Keratinocyte (primary cell): Measurements from ENCODE around the gene GNA15. TPM values are rescaled to one million over a fixed set of nuclear protein-coding genes. Genes with fewer than 3 reads are reported as not detected.
"Not testable (repeated sequence)": the region's sequence is repeated elsewhere in the genome, so short reads cannot be mapped to it uniquely, and the experiment has no call there.

ENCODE experiments used
- DNase-seq: peaks from one replicate; pipeline ENCODE4 v3.0.0-alpha.2; 2011; ENCODE audit warnings: low read depth, missing footprints, low spot score
- FAIRE-seq: peaks from 2 replicates; lab custom pipeline; 2011; peaks lifted over from hg19 to GRCh38; lab: Jason Lieb, UNC
- H2AFZ ChIP-seq: 2 replicates; pipeline ENCODE4 v1.6.0; 2012; ENCODE audit warnings: low read length, control low read depth, inconsistent platforms; ENCODE audit not compliant: control insufficient read depth
- H3K27ac ChIP-seq: 2 replicates; pipeline ENCODE4 v1.5.1; 2011; ENCODE audit warnings: low read length; ENCODE audit not compliant: control insufficient read depth, insufficient read depth
- H3K27me3 ChIP-seq: 3 replicates; pipeline ENCODE4 v1.6.0; 2011; ENCODE audit warnings: low read length; ENCODE audit not compliant: control insufficient read depth, insufficient read depth; ENCODE audit errors: extremely low read depth
- H3K36me3 ChIP-seq, 2 experiments: 2 replicates in 1 of 2; 3 replicates in 1 of 2; pipeline ENCODE4 v1.5.1; 2011; ENCODE audit warnings: low read length in 2 of 2, mild to moderate bottlenecking in 1 of 2; ENCODE audit not compliant: control insufficient read depth in 2 of 2, insufficient read depth in 2 of 2; ENCODE audit errors: extremely low read depth in 1 of 2
- H3K4me1 ChIP-seq: 3 replicates; pipeline ENCODE4 v1.5.1; 2011; ENCODE audit warnings: low read length; ENCODE audit not compliant: control insufficient read depth, insufficient read depth; ENCODE audit errors: extremely low read depth
- H3K4me2 ChIP-seq: 3 replicates; pipeline ENCODE4 v1.6.0; 2011; ENCODE audit warnings: low read depth, low read length; ENCODE audit not compliant: control insufficient read depth, insufficient read depth; ENCODE audit errors: extremely low read depth
- H3K4me3 ChIP-seq, 3 experiments: fragments of 200-600 bp in 1 of 3; sonication (generic) in 1 of 3; 2 replicates in 2 of 3; 3 replicates in 1 of 3; pipeline ENCODE4 v1.5.1; 2011 to 2016; ENCODE audit warnings: low read length in 3 of 3, mild to moderate bottlenecking in 3 of 3, control low read depth in 2 of 3, inconsistent platforms in 1 of 3, low read depth in 1 of 3, mixed read lengths in 1 of 3, mixed run types in 1 of 3, moderate library complexity in 1 of 3; ENCODE audit not compliant: control insufficient read depth in 2 of 3, insufficient read depth in 2 of 3; ENCODE audit errors: extremely low read depth in 1 of 3
- H3K79me2 ChIP-seq: 2 replicates; pipeline ENCODE4 v1.6.0; 2012; ENCODE audit warnings: low read length; ENCODE audit not compliant: control insufficient read depth, insufficient read depth
- H3K9ac ChIP-seq: 3 replicates; pipeline ENCODE4 v1.6.0; 2011; ENCODE audit warnings: low read length; ENCODE audit not compliant: control insufficient read depth, insufficient read depth; ENCODE audit errors: extremely low read depth
- H3K9me1 ChIP-seq: 3 replicates; pipeline ENCODE4 v1.6.0; 2011; ENCODE audit warnings: low read length; ENCODE audit not compliant: control insufficient read depth, insufficient read depth; ENCODE audit errors: extremely low read depth
- H3K9me3 ChIP-seq: 2 replicates; pipeline ENCODE4 v1.5.1; 2012; ENCODE audit warnings: low read depth, low read length; ENCODE audit not compliant: control insufficient read depth
- H4K20me1 ChIP-seq: 3 replicates; pipeline ENCODE4 v1.6.0; 2011; ENCODE audit warnings: low read length; ENCODE audit not compliant: control insufficient read depth, insufficient read depth; ENCODE audit errors: extremely low read depth
- EZH2 ChIP-seq: IDR thresholded peaks from one replicate; pipeline ENCODE4 v1.6.1; 2012; ENCODE audit warnings: inconsistent platforms, mild to moderate bottlenecking, low read length, moderate library complexity
- dilution Hi-C: fragments of 300-500 bp; cut with MboI; formaldehyde crosslinking; loops from one replicate; pipeline ENCODE4 v1.7.0; 2020; ENCODE audit warnings: low sequenced_read_pairs; ENCODE audit not compliant: extremely low pct_ligation_motif_present
- polyA minus RNA-seq, 3 experiments: library from RNA; depleted of rRNA, polyadenylated mRNA; stranded (reverse); fragments of >200 nt; gene quantifications; 1 replicate in 1 of 3; 2 replicates in 1 of 3; 3 replicates in 1 of 3; pipeline ENCODE4 v1.2.3, GENCODE V29; 2011
- polyA plus RNA-seq, 5 experiments: library from polyadenylated mRNA; depleted of rRNA in 3 of 5; stranded (reverse) in 3 of 5; stranded (forward) in 1 of 5; unstranded in 1 of 5; fragments of >200 nt; gene quantifications; 1 replicate in 1 of 5; 2 replicates in 3 of 5; 3 replicates in 1 of 5; pipeline versions ENCODE4 v1.2.1 to v1.2.3, GENCODE V29; 2011 to 2012; ENCODE audit warnings: missing spikeins in 2 of 5, low read depth in 1 of 5, low replicate concordance in 1 of 5
- TF ChIP-seq, protein P1 (sequence below), 3 experiments: IDR thresholded peaks in 1 of 3; conservative IDR thresholded peaks in 1 of 3; optimal IDR thresholded peaks in 1 of 3; 2 replicates in 2 of 3; 3 replicates in 1 of 3; pipeline versions ENCODE3 to v1.5.1; 2011; ENCODE audit warnings: low read length in 3 of 3, mild to moderate bottlenecking in 3 of 3, moderate library complexity in 2 of 3, control low read depth in 1 of 3, inconsistent platforms in 1 of 3; ENCODE audit not compliant: insufficient read depth in 2 of 3; ENCODE audit errors: extremely low read depth in 1 of 3

Gene GNA15, protein sequence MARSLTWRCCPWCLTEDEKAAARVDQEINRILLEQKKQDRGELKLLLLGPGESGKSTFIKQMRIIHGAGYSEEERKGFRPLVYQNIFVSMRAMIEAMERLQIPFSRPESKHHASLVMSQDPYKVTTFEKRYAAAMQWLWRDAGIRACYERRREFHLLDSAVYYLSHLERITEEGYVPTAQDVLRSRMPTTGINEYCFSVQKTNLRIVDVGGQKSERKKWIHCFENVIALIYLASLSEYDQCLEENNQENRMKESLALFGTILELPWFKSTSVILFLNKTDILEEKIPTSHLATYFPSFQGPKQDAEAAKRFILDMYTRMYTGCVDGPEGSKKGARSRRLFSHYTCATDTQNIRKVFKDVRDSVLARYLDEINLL
- 60.0 to 77.0 TPM (median 71.9 TPM) in 3 replicates for polyA plus RNA-seq
- 31.8 TPM for polyA plus RNA-seq (2011; ENCODE audit: low read depth)
- polyA plus RNA-seq (2011; cell fraction: cytosol; rRNA removed): 59.1 and 99.8 TPM in 2 replicates
- 31.2 and 40.4 TPM in 2 replicates for polyA plus RNA-seq (2011; cell fraction: nucleus; rRNA removed)
- polyA plus RNA-seq (2012; ENCODE audit: low replicate concordance): 92.2 and 95.0 TPM in 2 replicates
- 47.1 to 107 TPM (median 56.3 TPM) in 3 replicates for polyA minus RNA-seq
- polyA minus RNA-seq (2011; cell fraction: cytosol; rRNA and poly(A)+ RNA removed): 115 TPM
- 30.8 and 32.5 TPM in 2 replicates for polyA minus RNA-seq (2011; cell fraction: nucleus; rRNA and poly(A)+ RNA removed)

DNA sequence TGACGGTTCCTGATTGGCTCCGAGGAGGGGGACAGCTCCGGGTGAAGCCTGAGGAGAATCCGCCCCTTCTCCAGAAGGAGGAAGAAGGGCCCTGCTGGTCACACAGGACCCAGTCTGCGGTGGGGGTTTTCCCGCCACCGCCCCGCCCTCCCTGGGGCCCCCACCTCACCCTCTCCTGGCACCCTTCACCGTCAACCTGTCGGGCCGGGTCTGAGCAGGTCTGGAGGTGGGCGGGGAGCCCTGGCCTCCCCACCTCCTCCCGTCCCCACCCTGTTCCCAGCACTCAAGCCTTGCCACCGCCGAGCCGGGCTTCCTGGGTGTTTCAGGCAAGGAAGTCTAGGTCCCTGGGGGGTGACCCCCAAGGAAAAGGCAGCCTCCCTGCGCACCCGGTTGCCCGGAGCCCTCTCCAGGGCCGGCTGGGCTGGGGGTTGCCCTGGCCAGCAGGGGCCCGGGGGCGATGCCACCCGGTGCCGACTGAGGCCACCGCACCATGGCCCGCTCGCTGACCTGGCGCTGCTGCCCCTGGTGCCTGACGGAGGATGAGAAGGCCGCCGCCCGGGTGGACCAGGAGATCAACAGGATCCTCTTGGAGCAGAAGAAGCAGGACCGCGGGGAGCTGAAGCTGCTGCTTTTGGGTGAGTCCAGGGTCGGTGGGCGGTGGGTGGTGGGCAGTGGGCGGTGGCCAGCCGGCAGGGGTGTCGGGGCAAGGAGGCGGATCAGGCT, at the start of gene GNA15:
Gene GNA15 (plus strand): TSS at position 73 of the 723 bp plus-strand sequence. CDS start 418 bp downstream, at position 491.
- Histone ChIP-seq H3K36me3 (peaks cover 4 to 8% of the 10 kb centered on the region in 2 experiments), H3K9me1 (no peaks in the 10 kb centered on the region), H4K20me1 (no peaks in the 10 kb centered on the region), H2AFZ (peak within 1 kb of the TSS; percentile 4), H3K27ac (peak within 1 kb of the TSS; percentile 92), H3K4me2 (peak within 1 kb of the TSS; percentile 79), H3K4me1 (peaks cover 9% of the 10 kb centered on the region), H3K4me3 (peak within 1 kb of the TSS; percentile 84 to 92 (median 88)), H3K79me2 (peaks cover 58% of the 10 kb centered on the region), H3K27me3 (no peaks in the 10 kb centered on the region), H3K9ac (peak within 1 kb of the TSS; percentile 94), H3K9me3 (no peaks in the 10 kb centered on the region)
- peak; percentile 67 for DNase-seq
- FAIRE-seq: no peak
- dilution Hi-C loops: no loop called here
- TF ChIP-seq, protein P1, sequence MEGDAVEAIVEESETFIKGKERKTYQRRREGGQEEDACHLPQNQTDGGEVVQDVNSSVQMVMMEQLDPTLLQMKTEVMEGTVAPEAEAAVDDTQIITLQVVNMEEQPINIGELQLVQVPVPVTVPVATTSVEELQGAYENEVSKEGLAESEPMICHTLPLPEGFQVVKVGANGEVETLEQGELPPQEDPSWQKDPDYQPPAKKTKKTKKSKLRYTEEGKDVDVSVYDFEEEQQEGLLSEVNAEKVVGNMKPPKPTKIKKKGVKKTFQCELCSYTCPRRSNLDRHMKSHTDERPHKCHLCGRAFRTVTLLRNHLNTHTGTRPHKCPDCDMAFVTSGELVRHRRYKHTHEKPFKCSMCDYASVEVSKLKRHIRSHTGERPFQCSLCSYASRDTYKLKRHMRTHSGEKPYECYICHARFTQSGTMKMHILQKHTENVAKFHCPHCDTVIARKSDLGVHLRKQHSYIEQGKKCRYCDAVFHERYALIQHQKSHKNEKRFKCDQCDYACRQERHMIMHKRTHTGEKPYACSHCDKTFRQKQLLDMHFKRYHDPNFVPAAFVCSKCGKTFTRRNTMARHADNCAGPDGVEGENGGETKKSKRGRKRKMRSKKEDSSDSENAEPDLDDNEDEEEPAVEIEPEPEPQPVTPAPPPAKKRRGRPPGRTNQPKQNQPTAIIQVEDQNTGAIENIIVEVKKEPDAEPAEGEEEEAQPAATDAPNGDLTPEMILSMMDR (optimal IDR thresholded peaks at IDR 0.05 in 1 of 3, IDR thresholded peaks at IDR 0.05 in 1 of 3, conservative IDR thresholded peaks at IDR 0.05 in 1 of 3; ENCODE audit: extremely low read depth in 1 of 3, insufficient read depth in 2 of 3, low read length in 3 of 3): no peak
- TF ChIP-seq EZH2: no peak

GRCh38 chr19:3087769-3088168, 48.1 kb upstream of the GNA15 start:
- dilution Hi-C loops: no loop called here

DNA sequence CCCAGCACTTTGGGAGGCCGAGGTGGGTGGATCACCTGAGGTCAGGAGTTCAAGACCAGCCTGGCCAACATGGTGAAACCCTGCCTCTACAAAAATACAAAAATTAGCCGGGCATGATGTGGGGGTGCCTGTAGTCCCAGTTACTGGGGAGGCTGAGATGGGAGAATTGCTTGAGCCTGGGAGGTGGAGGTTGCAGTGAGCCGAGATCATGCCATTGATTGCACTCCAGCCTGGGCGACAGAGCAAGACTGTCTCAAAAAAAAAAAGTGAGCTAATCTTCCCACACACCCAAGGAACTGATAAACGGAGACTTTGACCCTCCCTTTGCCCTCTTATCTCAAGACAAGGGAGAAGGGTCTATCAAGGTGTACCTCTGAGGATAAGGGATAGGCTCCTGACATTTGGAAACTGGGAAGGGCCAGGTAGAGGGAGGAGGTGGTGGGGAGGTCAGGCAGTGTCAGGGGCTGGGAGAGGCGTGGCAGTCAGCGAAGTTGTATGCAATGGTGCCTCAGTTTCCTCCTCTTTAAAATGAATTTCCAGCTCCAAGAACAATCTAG, 46.5 kb upstream of the GNA15 start:
- H3K9me3 ChIP-seq, FAIRE-seq, dilution Hi-C loops: not testable (repeated sequence)

More at GRCh38 chr19:3087769-3088168, 48.1 kb upstream of the GNA15 start:
- FAIRE-seq (no peak), DNase-seq (no peak)
- no peak for TF ChIP-seq EZH2
- TF ChIP-seq, protein P1 (optimal IDR thresholded peaks at IDR 0.05 in 1 of 3, IDR thresholded peaks at IDR 0.05 in 1 of 3, conservative IDR thresholded peaks at IDR 0.05 in 1 of 3; ENCODE audit: extremely low read depth in 1 of 3, insufficient read depth in 2 of 3, low read length in 3 of 3): no peak
- no peaks in the 10 kb centered on the region for H3K4me1 ChIP-seq
- no peaks in the 10 kb centered on the region for H3K9me1 ChIP-seq
- H3K9ac ChIP-seq: no peak overlapping the region
- no peaks in the 10 kb centered on the region for H4K20me1 ChIP-seq
- no peak overlapping the region for H2AFZ ChIP-seq
- no peaks in the 10 kb centered on the region for H3K79me2 ChIP-seq
- no peak overlapping the region for H3K4me2 ChIP-seq
- H3K27ac ChIP-seq: no peak overlapping the region
- H3K36me3 ChIP-seq: no peaks in the 10 kb centered on the region
- no peaks in the 10 kb centered on the region for H3K27me3 ChIP-seq
- H3K4me3 ChIP-seq: no peak overlapping the region
- no peaks in the 10 kb centered on the region for H3K9me3 ChIP-seq

More for the DNA sequence above, 46.5 kb upstream of the GNA15 start:
- not testable (repeated sequence) for H3K4me2 ChIP-seq, H3K4me1 ChIP-seq, H3K79me2 ChIP-seq, H3K36me3 ChIP-seq, H3K27me3 ChIP-seq, H2AFZ ChIP-seq, H3K4me3 ChIP-seq, DNase-seq, H3K27ac ChIP-seq, H3K9ac ChIP-seq, H3K9me1 ChIP-seq, H4K20me1 ChIP-seq
